DOHH2 (cell line): ENCODE results near the gene EIF3K.

Source experiments
- H3F3A ChIP-seq: fragments of 200-600 bp; sonication (generic), shearing (Covaris generic); 2 replicates; pipeline ENCODE4 v1.6.0; 2016; ENCODE audit warnings: antibody characterized with exemption, mild to moderate bottlenecking; ENCODE audit not compliant: control insufficient read depth, insufficient read depth
- H3K27ac ChIP-seq: fragments of 200-600 bp; sonication (generic); 2 replicates; pipeline ENCODE4 v1.5.1; 2014; ENCODE audit warnings: low read depth, mild to moderate bottlenecking, low read length, moderate library complexity
- H3K27me3 ChIP-seq: fragments of 200-600 bp; sonication (generic); 2 replicates; pipeline ENCODE4 v1.6.1; 2014; ENCODE audit warnings: mild to moderate bottlenecking, low read length, mixed read lengths; ENCODE audit not compliant: control insufficient read depth
- H3K36me3 ChIP-seq: fragments of 200-600 bp; sonication (generic); 2 replicates; pipeline ENCODE4 v1.6.1; 2014; ENCODE audit warnings: mild to moderate bottlenecking, low read length, moderate library complexity, mixed read lengths; ENCODE audit not compliant: control insufficient read depth
- H3K4me1 ChIP-seq: fragments of 200-600 bp; sonication (generic); 2 replicates; pipeline ENCODE4 v1.6.1; 2014; ENCODE audit warnings: mild to moderate bottlenecking, low read length, mixed read lengths; ENCODE audit not compliant: control insufficient read depth
- H3K4me2 ChIP-seq: fragments of 200-600 bp; sonication (generic); 2 replicates; pipeline ENCODE4 v1.6.0; 2014; ENCODE audit warnings: mild to moderate bottlenecking, low read length, moderate library complexity
- H3K4me3 ChIP-seq: fragments of 200-600 bp; sonication (generic); 2 replicates; pipeline ENCODE4 v1.5.1; 2014; ENCODE audit warnings: mild to moderate bottlenecking, low read length, mixed read lengths
- H3K79me2 ChIP-seq: fragments of 200-600 bp; sonication (generic); 2 replicates; pipeline ENCODE4 v1.6.1; 2014; ENCODE audit warnings: mild to moderate bottlenecking, low read length, mixed read lengths; ENCODE audit not compliant: control insufficient read depth
- H3K9me2 ChIP-seq: fragments of 200-600 bp; sonication (generic); replicated peaks from 2 replicates; pipeline ENCODE4 v1.6.1; 2014; ENCODE audit warnings: mild to moderate bottlenecking, low read length, mixed read lengths; ENCODE audit not compliant: control insufficient read depth
- H3K9me3 ChIP-seq: fragments of 200-600 bp; sonication (generic); 2 replicates; pipeline ENCODE4 v1.6.1; 2014; ENCODE audit warnings: antibody characterized with exemption, low read length, mixed read lengths; ENCODE audit not compliant: control insufficient read depth, insufficient read depth
- H4K20me1 ChIP-seq: fragments of 200-600 bp; sonication (generic); 2 replicates; pipeline ENCODE4 v1.6.0; 2014; ENCODE audit warnings: low read depth, mild to moderate bottlenecking, antibody characterized with exemption, low read length, moderate library complexity; ENCODE audit not compliant: control insufficient read depth, insufficient read depth
- CTCF ChIP-seq: fragments of 200-600 bp; sonication (generic); IDR thresholded peaks from one replicate; pipeline ENCODE4 v1.5.1; 2014; ENCODE audit warnings: antibody characterized with exemption, mild to moderate bottlenecking, low read depth, low read length; ENCODE audit not compliant: poor library complexity, severe bottlenecking
- EZH2phosphoT487 ChIP-seq: fragments of 200-600 bp; sonication (generic); IDR thresholded peaks from 2 replicates; pipeline ENCODE4 v1.6.1; 2017; ENCODE audit warnings: borderline replicate concordance, mild to moderate bottlenecking, antibody characterized with exemption, low read length, moderate library complexity, mixed read lengths

EIF3K gene

GRCh38 chr19:38660724-38661123 lies 41.7 kb downstream of the EIF3K start:
- no peak overlapping the region for H3K4me2 ChIP-seq
- H3K27me3 ChIP-seq, result no peaks in the 10 kb centered on the region
- H3K36me3 ChIP-seq, result peaks cover 28% of the 10 kb centered on the region
- H3K27ac ChIP-seq, result no peak overlapping the region
- peaks cover 32% of the 10 kb centered on the region for H3K4me1 ChIP-seq
- peaks cover 30% of the 10 kb centered on the region for H4K20me1 ChIP-seq
- peaks cover 97% of the 10 kb centered on the region for H3K79me2 ChIP-seq
- H3K9me3 ChIP-seq, result no peaks in the 10 kb centered on the region
- no peaks in the 10 kb centered on the region for H3K9me2 ChIP-seq
- TF ChIP-seq EZH2phosphoT487, result no peak
- TF ChIP-seq CTCF, result no peak
- H3K4me3 ChIP-seq, result no peak overlapping the region
- H3F3A ChIP-seq, result no peaks in the 10 kb centered on the region

GRCh38 chr19:38661136-38661535 lies 42.1 kb downstream of the EIF3K start:
- no peak for TF ChIP-seq EZH2phosphoT487
- TF ChIP-seq CTCF, result no peak
- no peaks in the 10 kb centered on the region for H3K9me3 ChIP-seq
- peaks cover 30% of the 10 kb centered on the region for H4K20me1 ChIP-seq
- H3K4me1 ChIP-seq, result peaks cover 33% of the 10 kb centered on the region
- H3K27me3 ChIP-seq, result no peaks in the 10 kb centered on the region
- H3K79me2 ChIP-seq, result peaks cover 97% of the 10 kb centered on the region
- no peaks in the 10 kb centered on the region for H3F3A ChIP-seq
- peaks cover 24% of the 10 kb centered on the region for H3K36me3 ChIP-seq
- H3K4me3 ChIP-seq, result no peak overlapping the region
- no peaks in the 10 kb centered on the region for H3K9me2 ChIP-seq
- H3K4me2 ChIP-seq, result no peak overlapping the region
- no peak overlapping the region for H3K27ac ChIP-seq

- H3K4me2 ChIP-seq, result no peak overlapping the region
- H3K79me2 ChIP-seq, result peaks cover 97% of the 10 kb centered on the region
- no peaks in the 10 kb centered on the region; the same call in 1 of the 2 replicates for H3F3A ChIP-seq
- TF ChIP-seq CTCF, result no peak
- no peak for TF ChIP-seq EZH2phosphoT487
- H3K9me3 ChIP-seq, result no peaks in the 10 kb centered on the region
- peaks cover 18% of the 10 kb centered on the region for H3K36me3 ChIP-seq
- no peak overlapping the region for H3K4me3 ChIP-seq
- H3K4me1 ChIP-seq, result peaks cover 42% of the 10 kb centered on the region
- no peak overlapping the region for H3K27ac ChIP-seq
- peaks cover 31% of the 10 kb centered on the region for H4K20me1 ChIP-seq
- no peaks in the 10 kb centered on the region for H3K27me3 ChIP-seq
- H3K9me2 ChIP-seq, result no peaks in the 10 kb centered on the region
These were observed 43.0 kb downstream of the EIF3K start for GRCh38 chr19:38661996-38662395.
